ENCODE measurements around the gene FXYD1.

The FXYD1 gene

GRCh38 chr19:35174226-35174625 lies 35.6 kb downstream of the FXYD1 start:
- DNase-seq (ENCODE audit: low read depth): no peak
- no peak overlapping the region for H3K4me3 ChIP-seq (ENCODE audit: low read depth, low read length)

DNA sequence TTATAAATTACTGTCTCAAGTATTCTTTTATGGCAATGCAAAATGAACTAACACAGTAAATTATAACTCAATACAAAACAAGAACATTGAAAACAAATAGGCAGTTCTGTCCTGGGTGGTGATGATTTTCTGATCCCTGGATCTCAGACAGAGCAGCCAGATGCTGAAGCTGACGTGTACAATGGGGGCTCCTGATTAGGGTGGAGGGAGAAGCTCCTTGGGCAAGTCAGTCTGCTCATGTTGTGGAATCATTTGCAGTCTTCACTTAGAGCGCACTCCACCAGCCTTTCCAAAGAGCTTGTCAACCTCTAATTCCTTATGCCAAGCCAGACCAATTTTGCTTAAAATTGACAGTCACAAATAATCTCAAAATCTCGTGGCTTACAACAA lies 37.6 kb downstream of the FXYD1 start:
- no peak for DNase-seq (ENCODE audit: low read depth)
- no peak overlapping the region for H3K4me3 ChIP-seq (ENCODE audit: low read depth, low read length)

DNA sequence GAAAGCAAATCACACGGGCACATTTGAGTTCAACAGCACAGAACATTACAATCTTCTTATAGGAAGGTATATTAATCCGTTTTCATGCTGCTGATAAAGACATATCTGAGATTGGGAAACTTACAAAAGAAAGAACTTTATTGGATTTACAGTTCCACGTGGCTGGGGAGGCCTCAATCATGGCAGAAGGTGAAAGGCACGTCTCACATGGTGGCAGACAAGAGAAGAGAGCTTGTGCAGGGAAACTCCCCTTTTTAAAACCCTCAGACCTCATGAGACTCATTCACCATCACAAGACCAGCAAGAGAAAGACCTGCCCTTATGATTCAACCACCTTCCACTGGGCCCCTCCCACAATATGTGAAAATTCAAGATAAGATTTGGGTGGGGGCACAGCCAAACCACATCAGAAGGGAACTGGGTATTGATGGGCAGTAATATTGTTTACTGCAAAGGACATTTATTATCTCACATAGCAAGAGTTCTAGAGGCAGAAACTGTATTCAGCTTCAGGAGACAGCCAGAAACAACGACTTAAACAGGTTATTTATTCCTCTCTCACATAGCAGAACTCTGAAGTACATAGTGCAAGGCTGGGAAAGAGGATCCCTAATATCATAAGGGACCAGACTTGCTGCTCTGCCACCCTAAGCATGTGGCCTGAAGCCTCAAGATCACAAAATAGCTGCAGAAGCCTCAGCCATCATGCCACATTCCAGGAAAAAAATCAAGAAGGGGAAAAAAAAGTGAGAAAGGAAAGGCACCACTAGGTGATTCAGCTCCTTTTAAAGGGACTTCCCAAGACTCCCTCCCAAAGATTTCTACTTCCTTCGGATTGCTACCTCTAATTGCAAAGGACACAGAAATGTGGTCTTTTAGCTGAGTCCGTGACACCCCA lies 39.0 kb downstream of the FXYD1 start:
- H3K4me3 ChIP-seq (ENCODE audit: low read depth, low read length): no peak overlapping the region
- no peak for DNase-seq (ENCODE audit: low read depth)

GRCh38 chr19:35178701-35179100 lies 40.1 kb downstream of the FXYD1 start:
- H3K4me3 ChIP-seq (ENCODE audit: low read depth, low read length): no peak overlapping the region

DNA sequence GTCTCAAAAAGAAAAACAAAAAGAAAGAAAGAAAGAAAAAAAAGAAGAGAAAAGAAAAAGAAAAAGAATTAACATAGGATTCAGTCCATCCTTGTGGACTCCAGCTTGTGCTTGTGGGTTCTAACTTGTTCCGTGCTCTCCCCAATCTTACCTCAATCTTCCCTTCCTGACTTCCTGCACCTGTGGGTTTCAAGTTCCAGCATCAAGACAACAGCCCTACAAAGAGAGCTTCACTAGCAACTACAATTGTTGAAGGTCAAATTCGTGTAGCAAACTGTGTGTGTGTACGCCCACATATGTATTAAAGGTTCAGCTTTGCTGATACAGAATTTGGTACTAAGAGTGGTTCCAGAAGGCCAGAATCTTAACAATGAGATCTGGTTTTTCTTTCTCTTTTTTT lies 41.2 kb downstream of the FXYD1 start:
- no peak for DNase-seq (ENCODE audit: low read depth)
- no peak overlapping the region for H3K4me3 ChIP-seq (ENCODE audit: low read depth, low read length)

More at GRCh38 chr19:35178701-35179100, 40.1 kb downstream of the FXYD1 start:
- DNase-seq (ENCODE audit: low read depth): no peak

- DNase-seq (ENCODE audit: low read depth): no peak
- H3K4me3 ChIP-seq (ENCODE audit: low read depth, low read length): no peak overlapping the region
These were observed 42.8 kb downstream of the FXYD1 start for GRCh38 chr19:35181387-35181786.

- DNase-seq (ENCODE audit: low read depth): no peak
- H3K4me3 ChIP-seq (ENCODE audit: low read depth, low read length): no peak overlapping the region
These were observed 45.6 kb downstream of the FXYD1 start for GRCh38 chr19:35184267-35184666.

DNA sequence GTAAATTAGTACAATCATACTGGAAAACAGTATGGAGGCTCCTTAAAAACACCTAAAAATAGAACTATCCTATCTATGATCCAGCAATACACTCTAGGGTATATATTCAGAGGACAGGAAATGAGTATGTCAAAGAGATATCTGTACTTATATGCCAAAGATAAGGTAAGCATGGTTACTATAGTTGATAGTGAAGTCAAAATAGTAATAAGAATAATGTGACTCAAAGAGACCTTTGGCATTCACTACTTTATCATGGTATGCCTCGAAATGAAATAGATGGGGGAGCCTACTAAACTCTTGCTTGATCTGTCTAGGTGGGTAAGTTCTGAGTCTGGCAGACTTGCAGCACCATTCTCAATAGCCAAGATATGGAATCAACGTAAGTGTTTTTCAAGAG lies 46.3 kb downstream of the FXYD1 start:
- no peak overlapping the region for H3K4me3 ChIP-seq (ENCODE audit: low read depth, low read length)

More for the DNA sequence above, 46.3 kb downstream of the FXYD1 start:
- DNase-seq (ENCODE audit: low read depth): no peak
